ENCODE data around the gene AGRN.
"Not testable (repeated sequence)": the region's sequence is repeated elsewhere in the genome, so short reads cannot be mapped to it uniquely, and the experiment has no call there.

Gene AGRN

DNA sequence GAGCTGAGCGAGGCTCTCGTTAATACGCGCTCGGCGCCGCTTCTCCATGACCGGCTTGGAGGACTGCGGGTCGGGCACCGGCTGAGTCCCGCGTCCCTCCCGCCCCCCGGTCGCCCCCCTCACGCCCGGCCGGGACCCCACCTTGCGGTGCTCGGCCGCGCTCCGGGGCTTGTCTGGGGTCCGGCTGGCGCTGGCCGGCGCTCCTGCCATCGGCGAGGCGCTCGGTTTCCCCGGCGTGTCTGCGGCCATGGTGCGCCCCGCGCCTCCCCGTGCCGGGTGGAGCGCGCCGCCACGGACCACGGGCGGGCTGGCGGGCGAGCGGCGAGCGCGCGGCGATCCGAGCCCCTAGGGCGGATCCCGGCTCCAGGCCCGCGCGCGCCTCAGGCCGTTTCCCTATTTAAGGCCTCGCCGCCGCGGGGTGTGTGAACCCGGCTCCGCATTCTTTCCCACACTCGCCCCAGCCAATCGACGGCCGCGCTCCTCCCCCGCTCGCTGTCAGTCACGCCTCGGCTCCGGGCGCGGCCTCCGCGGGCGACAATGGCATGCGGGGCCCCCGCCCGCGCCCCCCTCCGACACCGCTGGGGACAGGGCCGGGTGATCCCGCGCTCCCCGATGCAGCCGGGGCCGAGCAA is 20.1 kb upstream of the AGRN start, which contains the start of gene HES4:
Gene HES4, minus strand, starts transcription at position 373 of the 632 bp plus-strand sequence. Its CDS starts 124 bp downstream, at position 249.
- in situ Hi-C loops (cut with MboI; ENCODE audit: low sequenced_read_pairs), result no loop called here

DNA sequence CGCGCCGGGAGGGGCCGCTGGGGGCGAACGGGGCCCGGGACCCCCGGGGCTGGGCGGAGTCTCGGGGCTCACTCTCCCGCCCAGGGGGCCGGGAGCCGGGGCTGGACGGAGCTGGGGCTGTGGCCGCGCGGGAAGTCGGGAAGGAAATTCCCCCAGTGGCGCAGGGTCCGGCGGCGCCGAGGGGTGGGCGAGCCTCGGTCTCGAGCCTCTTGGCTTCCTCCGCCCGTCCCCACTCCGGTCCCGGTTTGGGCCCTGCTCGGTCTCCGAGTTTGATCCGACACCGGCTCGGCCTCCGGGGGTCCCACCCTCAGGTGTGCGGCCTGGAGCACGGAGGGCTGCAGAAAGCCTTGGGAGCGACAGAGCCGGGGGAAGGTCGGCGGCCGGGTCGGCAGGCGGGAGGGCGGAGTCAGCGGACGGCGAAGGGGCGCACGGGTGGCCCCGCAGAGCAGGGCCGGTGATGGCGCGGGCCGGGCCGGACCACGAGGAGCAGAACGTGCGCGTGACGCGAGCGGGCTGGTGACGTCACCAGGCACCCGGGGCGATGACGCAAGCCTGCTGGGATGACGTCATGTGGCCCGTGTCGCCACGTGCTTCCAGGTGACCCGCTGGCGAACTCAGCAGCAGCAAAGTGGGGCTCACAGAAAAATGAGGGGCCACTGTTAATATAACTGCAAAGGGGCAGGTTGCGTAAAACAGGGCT is 19.4 kb upstream of the AGRN start:
- in situ Hi-C loops (cut with MboI; ENCODE audit: low sequenced_read_pairs), result no loop called here

DNA sequence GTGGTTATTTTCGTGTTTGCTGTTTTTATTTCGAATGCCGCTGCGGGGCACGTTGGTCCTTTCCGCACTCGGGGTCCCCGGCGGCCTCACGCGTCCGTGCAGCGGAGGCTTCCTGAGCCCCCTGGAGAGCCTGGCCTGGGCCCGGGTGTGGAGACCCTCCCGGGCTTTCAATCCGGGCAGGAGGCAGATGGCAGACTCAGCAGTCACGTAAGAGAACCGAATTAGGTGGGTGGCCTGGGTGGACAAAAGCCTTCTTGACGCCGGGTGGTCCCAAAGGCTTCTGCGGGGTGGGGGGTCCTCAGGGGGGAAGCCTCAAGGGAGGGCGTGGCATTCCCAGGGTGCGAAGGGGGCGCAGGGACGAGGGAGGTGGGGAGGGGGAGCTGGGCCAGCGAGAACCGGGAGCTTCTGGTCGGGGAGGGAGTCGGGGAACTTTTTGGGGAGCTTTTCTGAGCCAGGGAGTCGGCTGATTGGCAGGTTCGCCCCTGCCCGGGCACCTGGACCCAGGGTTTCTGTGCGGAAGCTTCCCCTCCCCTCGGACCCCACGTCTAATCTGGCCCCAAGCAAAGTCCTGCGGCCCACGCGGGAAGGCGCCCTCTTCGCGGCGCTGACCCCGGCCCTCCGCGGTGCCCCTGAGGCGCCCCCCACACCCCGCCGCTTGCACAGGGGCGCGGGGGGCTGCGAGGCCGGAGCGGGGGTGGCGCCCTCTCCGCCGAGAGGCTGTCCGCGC is 18.7 kb upstream of the AGRN start:
- in situ Hi-C loops (cut with MboI; ENCODE audit: low sequenced_read_pairs), result no loop called here

DNA sequence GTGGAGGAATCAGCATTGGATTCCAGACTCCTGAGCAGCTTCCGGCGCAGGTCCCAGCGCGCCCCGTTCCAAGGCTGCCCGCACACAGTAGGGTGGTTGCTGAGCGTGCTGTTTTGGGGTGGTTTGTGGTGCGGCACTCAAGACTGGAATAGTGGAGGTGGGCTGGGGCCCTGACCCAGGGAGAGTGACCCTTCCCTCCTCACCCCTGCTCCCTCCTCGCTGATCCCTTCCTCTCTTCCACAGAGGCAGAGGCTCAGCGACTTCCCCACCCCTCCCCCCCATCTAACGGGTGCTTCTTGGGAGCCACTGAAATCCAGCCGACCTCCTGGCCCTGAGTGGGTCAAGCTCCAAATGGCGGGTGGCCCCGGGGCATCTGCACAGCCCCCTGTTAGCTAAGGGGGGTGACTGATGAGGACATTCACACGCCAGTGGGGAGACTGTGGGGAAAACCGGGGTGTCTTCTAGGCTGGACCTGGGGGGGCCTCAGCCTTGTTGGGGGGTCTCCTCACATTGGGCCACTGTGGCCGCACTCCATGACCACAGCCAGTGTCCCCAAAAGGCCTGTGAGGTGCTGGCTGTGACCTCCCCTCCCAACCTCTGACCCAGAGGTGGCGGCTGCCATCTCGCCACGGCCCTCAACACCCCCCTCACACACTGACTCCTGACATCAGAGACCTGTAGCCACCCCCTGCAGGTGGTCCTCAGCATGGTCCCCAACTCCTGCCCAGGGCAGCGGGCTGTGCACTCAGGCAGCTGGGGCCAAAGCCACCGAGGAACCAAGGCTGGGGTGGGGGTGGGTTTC is 16.1 kb upstream of the AGRN start:
- in situ Hi-C loops (cut with MboI; ENCODE audit: low sequenced_read_pairs), result no loop called here

DNA sequence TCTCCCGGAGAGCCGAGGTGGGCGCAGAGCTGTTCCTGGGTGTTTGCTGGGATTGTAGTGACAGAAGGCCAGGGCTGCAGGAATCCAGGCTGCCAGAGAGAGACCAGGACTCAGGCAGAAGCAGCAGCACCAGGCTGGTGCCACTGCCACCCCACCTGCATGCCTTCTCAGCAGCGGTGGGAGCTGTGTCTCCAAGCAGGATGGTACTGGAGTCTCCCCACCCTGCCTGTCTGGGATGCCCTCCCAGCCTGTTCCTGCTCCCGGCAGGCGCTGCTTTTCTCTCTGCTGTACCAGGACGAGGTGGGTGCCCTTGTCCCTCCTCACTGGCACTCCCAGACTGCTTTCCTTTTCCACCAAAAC is 15.5 kb upstream of the AGRN start:
- in situ Hi-C loops (cut with MboI; ENCODE audit: low sequenced_read_pairs), result no loop called here

DNA sequence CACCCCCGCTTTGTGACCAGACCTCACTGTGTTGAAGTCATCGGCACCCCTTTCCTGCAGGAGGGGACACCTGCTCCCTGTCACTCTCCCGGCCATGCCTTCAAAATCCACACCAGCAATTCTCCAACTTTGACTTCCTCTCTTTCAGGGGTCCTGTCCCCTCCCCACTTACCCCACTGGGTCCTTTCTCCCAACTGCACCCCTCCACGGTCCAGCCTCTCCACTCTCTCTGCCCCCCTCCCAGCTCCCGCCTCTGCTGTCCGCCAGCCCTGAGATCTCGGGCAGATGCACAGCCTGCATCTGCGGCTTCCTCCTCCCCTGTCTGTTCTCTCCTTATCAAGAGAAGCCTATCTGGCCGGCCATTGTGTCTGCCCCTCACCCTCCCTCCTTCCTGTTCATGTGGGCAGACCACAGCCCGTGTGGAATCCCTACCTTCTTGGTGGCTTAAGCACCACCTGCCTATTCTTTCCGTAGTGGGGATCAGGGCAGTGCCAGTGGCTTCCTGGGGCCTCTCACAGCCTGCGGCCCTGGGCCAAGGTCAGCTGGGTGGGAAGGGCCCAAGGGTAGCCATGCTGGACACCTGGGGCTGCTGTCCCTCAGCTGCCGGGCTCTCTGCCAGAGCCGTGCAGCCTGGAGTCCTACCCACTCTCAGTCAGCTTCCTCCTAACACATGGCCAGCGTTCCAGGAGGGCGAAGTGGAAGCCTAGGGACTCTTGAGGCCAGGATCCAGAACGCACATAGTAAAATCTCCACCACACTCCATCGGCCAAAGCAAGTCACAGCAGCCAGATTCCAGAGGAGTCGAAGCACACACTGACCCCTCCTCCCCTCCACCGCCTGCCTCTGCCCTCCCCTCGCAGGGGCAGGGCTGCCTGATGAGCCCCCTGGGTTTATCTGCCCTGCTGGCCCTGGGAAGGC is 14.9 kb upstream of the AGRN start:
- in situ Hi-C loops (cut with MboI; ENCODE audit: low sequenced_read_pairs), result no loop called here

DNA sequence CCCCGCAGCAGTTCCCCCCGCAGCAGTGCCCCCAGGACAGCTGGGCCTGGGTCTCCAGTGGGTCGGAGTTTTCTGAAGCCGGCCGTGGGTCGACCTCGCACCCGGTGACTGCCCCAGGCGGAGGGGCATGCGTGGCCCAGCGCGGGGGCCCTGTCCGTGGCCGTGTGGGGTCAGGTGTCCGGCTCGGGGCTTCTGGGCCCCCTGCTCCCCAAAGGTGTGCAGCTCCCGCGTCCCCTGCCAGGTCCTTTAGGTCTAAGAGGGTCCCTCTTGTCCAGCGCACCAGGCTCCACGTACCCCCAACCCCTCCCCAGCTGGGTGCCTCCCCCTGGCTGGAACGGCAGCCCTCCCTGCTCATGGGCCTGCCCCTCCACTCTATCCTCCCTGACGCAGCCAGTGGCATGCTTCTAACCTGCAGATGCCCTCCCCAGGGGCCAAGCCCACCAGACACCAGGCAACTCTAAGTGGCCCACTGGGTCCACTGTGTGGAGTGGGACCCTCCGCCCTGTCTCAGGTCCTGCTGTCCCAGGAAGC is 14.1 kb upstream of the AGRN start:
- in situ Hi-C loops (cut with MboI; ENCODE audit: low sequenced_read_pairs), result no loop called here

DNA sequence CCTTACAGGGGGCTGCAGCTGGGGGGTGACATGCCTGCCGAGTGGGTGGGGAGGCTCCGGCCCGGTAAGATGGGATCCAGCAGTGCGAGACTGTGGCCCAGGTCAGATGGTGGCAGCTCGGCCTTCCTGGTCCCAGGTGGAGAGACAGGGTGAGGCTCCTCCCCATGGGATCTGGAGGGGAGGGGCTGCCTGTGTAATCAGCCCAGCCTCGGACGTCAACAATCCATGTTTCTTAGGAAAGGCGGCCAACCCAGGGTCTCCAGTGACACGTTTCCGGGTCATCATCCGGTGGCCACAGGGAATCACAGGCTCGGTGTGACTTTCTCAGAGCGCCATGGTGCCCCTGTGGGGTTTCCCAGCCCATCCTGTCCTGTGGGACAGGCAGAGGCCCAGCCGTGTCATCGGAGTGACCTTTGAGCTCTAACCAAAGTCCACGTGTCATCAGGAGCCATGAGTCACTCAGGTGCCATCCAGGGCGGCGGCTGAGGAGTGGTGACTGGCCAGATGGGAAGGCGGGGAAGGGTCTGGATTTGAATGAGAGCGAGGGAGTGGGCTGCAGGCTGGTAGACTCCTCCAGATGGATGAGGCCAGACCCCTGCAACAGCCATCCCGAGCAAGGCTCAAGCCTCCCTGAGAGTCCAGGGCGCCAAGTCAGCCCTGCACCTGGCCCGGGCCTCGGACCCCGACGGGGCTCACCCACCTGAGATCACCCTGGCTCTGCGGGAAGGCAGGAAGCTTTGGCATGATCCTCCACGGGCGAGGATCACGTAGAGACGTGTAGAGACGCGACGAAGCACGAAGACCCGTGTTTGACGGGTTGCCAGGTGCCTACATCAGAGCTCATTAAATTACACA is 13.4 kb upstream of the AGRN start:
- in situ Hi-C loops (cut with MboI; ENCODE audit: low sequenced_read_pairs), result no loop called here

DNA sequence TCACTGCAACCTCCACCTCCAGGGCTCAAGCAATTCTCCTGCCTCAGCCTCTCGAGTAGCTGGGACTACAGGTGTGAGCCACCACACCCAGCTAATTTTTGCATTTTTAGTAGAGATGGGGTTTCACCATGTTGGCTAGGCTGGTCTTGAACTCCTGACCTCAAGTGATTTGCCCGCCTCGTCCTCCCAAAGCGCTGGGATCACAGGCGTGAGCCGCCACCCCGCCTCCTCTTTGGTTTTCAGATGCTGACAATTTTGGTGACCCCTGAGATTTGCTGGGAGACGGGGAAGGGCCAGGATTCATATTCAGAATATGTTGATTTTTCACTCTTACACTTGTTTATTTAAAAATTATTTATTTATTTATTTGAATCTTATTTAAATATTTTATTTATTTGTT is 9.8 kb upstream of the AGRN start:
- in situ Hi-C loops (cut with MboI; ENCODE audit: low sequenced_read_pairs), result not testable (repeated sequence)

DNA sequence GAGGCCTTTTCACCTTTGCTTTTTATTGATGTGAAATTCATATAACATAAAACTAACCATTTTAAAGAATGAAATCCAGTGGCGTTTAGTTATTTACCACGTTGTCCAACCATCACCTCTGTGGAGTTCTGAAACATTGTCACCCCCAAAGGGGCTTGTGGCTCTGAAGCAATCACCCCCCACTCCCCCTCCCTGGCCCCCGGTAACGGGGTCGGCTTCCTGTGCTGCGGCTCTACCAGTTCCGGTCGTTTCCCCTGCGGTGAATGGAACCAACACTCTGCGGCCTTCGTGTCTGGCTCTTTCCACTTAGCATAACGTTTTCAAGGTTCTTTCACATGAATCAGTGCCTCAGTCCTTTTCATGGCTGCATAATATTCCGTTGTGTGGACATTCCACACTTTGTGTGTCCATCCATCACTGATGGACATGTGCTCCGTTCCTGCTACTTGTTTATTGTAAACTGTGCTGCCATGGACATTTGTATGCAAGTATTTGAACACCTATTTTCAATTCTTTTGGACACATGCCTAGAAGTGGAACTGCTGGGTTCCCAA is 8.4 kb upstream of the AGRN start:
- in situ Hi-C loops (cut with MboI; ENCODE audit: low sequenced_read_pairs), result no loop called here

DNA sequence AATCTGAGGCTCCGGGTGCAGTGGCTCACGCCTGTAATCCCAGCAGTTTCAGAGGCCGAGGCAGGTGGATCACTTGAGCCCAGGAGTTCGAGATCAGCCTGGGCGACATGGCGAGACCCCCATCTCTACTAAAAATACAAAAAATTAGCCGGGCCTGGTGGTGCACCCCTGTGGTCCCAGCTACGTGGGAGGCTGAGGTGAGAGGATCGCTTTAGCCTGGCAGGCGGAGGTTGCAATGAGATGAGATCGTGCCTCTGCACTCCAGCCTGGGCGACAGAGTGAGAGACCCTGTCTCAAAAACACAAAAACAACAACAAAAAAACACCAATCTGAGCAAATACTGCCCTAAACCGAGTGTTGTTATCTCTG is 7.2 kb upstream of the AGRN start:
- in situ Hi-C loops (cut with MboI; ENCODE audit: low sequenced_read_pairs), result not testable (repeated sequence)

DNA sequence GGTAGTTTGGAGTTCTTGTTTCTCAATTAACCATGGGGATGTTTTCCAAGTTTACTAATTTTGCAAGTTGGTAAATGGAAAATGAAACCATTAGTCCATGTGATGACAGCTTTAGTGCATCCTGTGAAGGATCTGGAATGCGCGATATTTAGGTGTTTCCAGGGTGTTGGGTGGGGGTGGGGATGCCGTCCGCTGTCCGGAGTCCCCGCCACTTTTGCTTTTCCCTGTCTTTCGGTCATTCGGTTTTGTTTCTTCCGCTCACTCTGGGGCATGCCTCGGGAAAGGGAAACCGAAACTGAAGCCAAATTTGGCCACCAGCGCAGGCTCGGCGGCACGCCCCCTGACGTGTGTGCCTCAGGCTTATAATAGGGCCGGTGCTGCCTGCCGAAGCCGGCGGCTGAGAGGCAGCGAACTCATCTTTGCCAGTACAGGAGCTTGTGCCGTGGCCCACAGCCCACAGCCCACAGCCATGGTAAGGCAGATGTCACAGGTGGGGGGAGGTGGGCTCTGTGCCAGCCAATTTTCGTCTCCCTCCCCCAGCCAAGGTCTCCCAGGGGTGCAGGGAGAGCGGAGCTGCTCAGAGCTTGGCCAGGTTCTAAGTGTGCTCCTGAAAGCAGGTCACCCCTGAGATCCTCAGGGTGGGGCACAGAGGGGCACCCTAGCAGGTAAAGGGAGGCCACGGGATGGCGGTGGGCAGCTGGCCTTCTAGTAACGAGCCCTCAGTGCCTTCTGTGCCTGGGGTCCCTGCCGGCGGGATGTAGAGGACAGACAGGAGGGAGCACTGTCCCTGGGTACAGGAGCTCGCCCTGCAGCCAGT is 6.6 kb upstream of the AGRN start, which contains the start of gene ISG15:
Gene ISG15, plus strand, starts transcription at position 393 of the 817 bp plus-strand sequence. Its CDS starts 77 bp downstream, at position 470.
- in situ Hi-C loops (cut with MboI; ENCODE audit: low sequenced_read_pairs), result no loop called here

DNA sequence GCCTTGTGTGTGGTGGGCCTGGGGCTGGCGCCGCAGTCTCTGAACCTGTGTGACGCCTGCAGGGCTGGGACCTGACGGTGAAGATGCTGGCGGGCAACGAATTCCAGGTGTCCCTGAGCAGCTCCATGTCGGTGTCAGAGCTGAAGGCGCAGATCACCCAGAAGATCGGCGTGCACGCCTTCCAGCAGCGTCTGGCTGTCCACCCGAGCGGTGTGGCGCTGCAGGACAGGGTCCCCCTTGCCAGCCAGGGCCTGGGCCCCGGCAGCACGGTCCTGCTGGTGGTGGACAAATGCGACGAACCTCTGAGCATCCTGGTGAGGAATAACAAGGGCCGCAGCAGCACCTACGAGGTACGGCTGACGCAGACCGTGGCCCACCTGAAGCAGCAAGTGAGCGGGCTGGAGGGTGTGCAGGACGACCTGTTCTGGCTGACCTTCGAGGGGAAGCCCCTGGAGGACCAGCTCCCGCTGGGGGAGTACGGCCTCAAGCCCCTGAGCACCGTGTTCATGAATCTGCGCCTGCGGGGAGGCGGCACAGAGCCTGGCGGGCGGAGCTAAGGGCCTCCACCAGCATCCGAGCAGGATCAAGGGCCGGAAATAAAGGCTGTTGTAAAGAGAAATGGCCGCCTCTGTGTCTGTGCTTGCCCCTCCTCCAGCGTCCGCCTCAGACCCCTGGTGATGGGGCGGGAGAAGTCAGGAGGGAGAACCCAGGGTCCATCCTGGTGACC is 5.8 kb upstream of the AGRN start:
- in situ Hi-C loops (cut with MboI; ENCODE audit: low sequenced_read_pairs), result no loop called here

DNA sequence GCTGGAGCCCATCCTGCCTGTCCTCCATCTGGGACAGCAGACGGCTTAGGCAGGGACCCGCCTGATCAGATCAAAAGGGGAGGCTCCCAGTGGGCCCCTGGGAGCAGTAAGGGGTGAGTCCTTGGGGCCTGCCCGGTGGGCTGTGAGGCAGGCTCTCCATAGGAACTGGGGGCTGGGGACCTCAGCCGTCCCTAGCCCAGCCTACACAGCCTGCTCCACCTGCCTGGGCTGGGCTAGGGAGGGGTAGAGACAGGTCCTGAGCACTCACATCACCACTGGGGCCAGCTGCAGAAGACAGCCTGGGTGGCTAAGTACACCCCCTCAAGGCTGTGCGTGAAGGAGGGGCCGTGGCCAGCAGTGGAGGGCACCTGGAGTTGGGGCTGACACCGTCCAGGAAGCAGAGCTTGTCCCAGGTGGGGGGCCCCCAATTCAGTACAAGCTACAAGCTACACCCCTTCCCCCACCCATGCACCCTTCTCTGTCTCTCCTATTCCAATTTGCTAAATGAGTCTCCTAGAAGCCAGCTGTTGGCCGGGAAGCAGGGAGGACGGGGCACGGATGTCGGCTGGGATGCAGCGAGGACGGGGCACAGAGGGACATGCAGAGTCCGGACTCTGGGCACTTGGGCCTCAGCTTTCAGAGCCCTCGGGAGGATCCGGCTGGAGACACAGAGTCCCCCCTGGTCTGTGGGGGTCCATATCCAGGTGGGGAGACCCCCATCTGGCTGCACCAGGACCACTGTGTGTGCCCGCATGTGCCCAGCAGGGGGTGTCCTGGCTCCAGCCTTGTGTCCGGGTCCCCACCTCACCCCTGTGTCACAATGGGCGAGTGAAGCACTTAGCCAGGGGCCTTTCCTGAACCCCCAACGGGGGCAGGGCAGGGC is 4.9 kb upstream of the AGRN start:
- in situ Hi-C loops (cut with MboI; ENCODE audit: low sequenced_read_pairs), result no loop called here

DNA sequence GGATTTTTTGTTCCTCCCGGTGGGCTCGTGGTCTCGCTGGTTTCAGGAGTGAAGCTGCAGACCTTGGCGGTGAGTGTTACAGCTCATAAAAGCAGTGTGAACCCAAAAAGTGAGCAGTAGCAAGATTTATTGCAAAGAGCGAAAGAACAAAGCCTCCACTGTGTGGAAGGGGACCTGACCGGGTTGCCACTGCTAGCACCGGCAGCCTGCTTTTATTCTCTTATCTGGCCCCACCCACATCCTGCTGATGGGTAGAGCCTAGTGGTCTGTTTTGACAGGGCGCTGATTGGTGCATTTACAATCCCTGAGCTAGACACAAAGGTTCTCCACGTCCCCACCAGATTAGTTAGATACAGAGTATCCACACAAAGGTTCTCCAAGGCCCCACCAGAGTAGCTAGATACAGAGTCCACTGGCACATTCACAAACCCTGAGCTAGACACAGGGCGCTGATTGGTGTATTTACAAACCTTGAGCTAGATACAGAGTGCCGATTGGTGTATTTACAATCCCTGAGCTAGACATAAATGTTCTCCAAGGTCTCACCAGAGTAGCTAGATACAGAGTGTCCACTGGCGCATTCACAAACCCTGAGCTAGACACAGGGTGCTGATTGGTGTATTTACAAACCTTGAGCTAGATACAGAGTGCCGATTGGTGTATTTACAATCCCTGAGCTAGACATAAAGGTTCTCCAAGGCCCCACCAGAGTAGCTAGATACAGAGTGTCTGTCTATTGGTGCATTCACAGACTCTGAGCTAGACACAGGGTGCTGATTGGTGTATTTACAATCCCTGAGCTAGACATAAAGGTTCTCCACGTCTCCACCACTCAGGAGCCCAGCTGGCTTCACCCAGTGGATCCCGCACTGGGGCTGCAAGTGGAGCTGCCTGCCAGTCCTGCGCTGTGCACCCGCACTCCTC is 2.3 kb upstream of the AGRN start:
- in situ Hi-C loops (cut with MboI; ENCODE audit: low sequenced_read_pairs), result not testable (repeated sequence)

All from hTERT RPE-1 (cell line).